ENCODE measurements around the gene MCTP1.

DNA sequence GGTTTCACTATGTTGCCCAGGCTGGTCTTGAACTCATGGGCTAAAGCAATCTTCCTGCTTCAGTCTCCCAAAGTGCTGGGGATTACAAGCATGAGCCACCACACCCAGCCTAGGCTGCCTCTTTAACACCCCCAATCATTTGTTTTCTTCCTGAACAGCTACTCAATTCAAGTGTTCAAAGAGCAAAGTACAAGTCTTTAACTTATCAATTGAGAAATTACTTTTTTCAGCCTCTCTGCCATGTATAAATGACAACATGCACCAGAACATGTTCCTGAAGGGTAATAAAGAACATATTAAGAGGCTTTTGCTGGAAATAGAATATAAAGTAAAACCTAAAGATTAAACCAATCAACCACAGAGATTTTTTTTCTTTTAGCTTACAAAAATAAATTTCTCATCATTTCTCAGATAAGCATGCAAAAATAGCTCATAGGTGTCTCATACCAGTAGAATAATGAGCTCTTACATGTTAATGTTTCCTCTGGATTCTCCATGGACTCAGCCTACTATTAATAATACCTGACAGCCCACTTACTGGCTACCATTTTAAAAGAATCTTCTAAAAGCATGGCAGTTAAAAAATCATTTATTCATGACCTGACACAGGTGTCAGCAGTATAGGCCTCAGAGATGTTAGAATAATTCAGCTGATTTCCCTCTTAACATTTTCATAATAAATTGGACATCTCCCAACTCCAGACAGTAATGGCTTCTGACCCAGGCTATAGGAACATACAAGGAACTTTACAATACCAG is 60.0 kb downstream of the MCTP1 start:
- TF ChIP-seq, protein P1, sequence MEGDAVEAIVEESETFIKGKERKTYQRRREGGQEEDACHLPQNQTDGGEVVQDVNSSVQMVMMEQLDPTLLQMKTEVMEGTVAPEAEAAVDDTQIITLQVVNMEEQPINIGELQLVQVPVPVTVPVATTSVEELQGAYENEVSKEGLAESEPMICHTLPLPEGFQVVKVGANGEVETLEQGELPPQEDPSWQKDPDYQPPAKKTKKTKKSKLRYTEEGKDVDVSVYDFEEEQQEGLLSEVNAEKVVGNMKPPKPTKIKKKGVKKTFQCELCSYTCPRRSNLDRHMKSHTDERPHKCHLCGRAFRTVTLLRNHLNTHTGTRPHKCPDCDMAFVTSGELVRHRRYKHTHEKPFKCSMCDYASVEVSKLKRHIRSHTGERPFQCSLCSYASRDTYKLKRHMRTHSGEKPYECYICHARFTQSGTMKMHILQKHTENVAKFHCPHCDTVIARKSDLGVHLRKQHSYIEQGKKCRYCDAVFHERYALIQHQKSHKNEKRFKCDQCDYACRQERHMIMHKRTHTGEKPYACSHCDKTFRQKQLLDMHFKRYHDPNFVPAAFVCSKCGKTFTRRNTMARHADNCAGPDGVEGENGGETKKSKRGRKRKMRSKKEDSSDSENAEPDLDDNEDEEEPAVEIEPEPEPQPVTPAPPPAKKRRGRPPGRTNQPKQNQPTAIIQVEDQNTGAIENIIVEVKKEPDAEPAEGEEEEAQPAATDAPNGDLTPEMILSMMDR (IDR thresholded peaks at IDR 0.05) = no peak
- no peak for TF ChIP-seq POLR2AphosphoS5 (IDR thresholded peaks at IDR 0.05)
